Posterior cingulate gyrus (tissue), 11 donors: Measurements from ENCODE around the gene NKX2-2.
"Not testable (repeated sequence)": the region's sequence is repeated elsewhere in the genome, so short reads cannot be mapped to it uniquely, and the experiment has no call there.

Source experiments
- DNase-seq, 10 donors: peaks; one replicate each; pipeline versions ENCODE4 v3.0.0 to v3.0.0-alpha.2; 2020 to 2021; ENCODE audit warnings: mixed read lengths in 3 of 10
- intact Hi-C: fragments of 100-400 bp; cut with DNase I; formaldehyde crosslinking; loops from one replicate; pipeline ENCODE4 v1.15.1; 2023

NKX2-2 gene

GRCh38 chr20:21490105-21490504 lies 23.8 kb downstream of the NKX2-2 start:
- DNase-seq = no peak
- intact Hi-C loops = loop anchor here (10.0 kb wide), 1 partner anchor 85 kb away; no protein-coding TSS in a partner anchor

- intact Hi-C loops, DNase-seq: not testable (repeated sequence)
Observed at GRCh38 chr20:21480144-21480543, 33.7 kb downstream of the NKX2-2 start.

- no peak for DNase-seq
- intact Hi-C loops = no loop called here
Observed at GRCh38 chr20:21465799-21466198, 48.1 kb downstream of the NKX2-2 start.

GRCh38 chr20:21464916-21465315 lies 48.9 kb downstream of the NKX2-2 start:
- intact Hi-C loops = no loop called here
- DNase-seq = no peak
